Measurements from ENCODE around the gene SVEP1. TPM values are rescaled to one million over a fixed set of nuclear protein-coding genes. Genes with fewer than 3 reads are reported as not detected.

Gene SVEP1
- 1 to 10 TPM; 4.0 to 6.8 (median 5.8) TPM for total RNA-seq (2021; fragmentation: NEBNext Ultra II Directional; extraction: Animal tissue kit (Norgen Biotek cat#: 25700))
- long read RNA-seq, partial matches to known transcripts = 4 of 5 reads
- long read RNA-seq, other reads (novel, unspliced or antisense) = 0 of 5 reads

- Mint-ChIP-seq H3K36me3 (ENCODE audit: low read depth) (no peaks in the 10 kb centered on the region), H3K4me3 (peak within 1 kb of the TSS; percentile 93), H3K27ac (peak within 1 kb of the TSS; percentile 80), H3K27me3 (ENCODE audit: insufficient read depth) (peaks cover 9% of the 10 kb centered on the region), H3K4me1 (ENCODE audit: low read depth) (peaks cover 66% of the 10 kb centered on the region), H3K9me3 (no peaks in the 10 kb centered on the region)
- peak; percentile 25 for DNase-seq
- TF ChIP-seq CTCF (IDR thresholded peaks at IDR 0.05) = no peak
Measured at GRCh38 chr9:110579034-110579861, at the start of gene SVEP1. TSS of gene SVEP1 (minus strand) at chr9:110579741. CDS start at chr9:110579543, 198 bp downstream.

GRCh38 chr9:110626101-110626829 is 46.7 kb upstream of the SVEP1 start:
- H3K36me3 Mint-ChIP-seq (ENCODE audit: low read depth) = no peaks in the 10 kb centered on the region
- no peaks in the 10 kb centered on the region for H3K27me3 Mint-ChIP-seq (ENCODE audit: insufficient read depth)
- no peaks in the 10 kb centered on the region; the same call in 1 of the 2 replicates for H3K9me3 Mint-ChIP-seq
- no peak for TF ChIP-seq CTCF (IDR thresholded peaks at IDR 0.05)
- peaks cover 31% of the 10 kb centered on the region for H3K4me1 Mint-ChIP-seq (ENCODE audit: low read depth)
- peak overlapping the region; percentile 41 for H3K4me3 Mint-ChIP-seq
- H3K27ac Mint-ChIP-seq = peak overlapping the region; percentile 85
- peak; percentile 82 for DNase-seq

- Mint-ChIP-seq H3K4me1 (ENCODE audit: low read depth) (peaks cover 49% of the 10 kb centered on the region), H3K27me3 (ENCODE audit: insufficient read depth) (no peaks in the 10 kb centered on the region; the same call in 1 of the 2 replicates), H3K36me3 (ENCODE audit: low read depth) (no peaks in the 10 kb centered on the region), H3K27ac (no peak overlapping the region), H3K4me3 (no peak overlapping the region), H3K9me3 (no peaks in the 10 kb centered on the region)
- peak; percentile 90 for TF ChIP-seq CTCF (IDR thresholded peaks at IDR 0.05)
- DNase-seq = peak; percentile 50
Measured at GRCh38 chr9:110623462-110624025, 44.0 kb upstream of the SVEP1 start.

GRCh38 chr9:110622368-110622767 is 42.8 kb upstream of the SVEP1 start:
- H3K9me3 Mint-ChIP-seq = no peaks in the 10 kb centered on the region
- H3K4me3 Mint-ChIP-seq = no peak overlapping the region
- peaks cover 40% of the 10 kb centered on the region for H3K4me1 Mint-ChIP-seq (ENCODE audit: low read depth)
- no peak for TF ChIP-seq CTCF (IDR thresholded peaks at IDR 0.05)
- no peak overlapping the region for H3K27ac Mint-ChIP-seq
- H3K36me3 Mint-ChIP-seq (ENCODE audit: low read depth) = no peaks in the 10 kb centered on the region
- H3K27me3 Mint-ChIP-seq (ENCODE audit: insufficient read depth) = no peaks in the 10 kb centered on the region; the same call in 1 of the 2 replicates
- DNase-seq = no peak

GRCh38 chr9:110620726-110621125 is 41.2 kb upstream of the SVEP1 start:
- H3K36me3 Mint-ChIP-seq (ENCODE audit: low read depth) = no peaks in the 10 kb centered on the region
- H3K4me1 Mint-ChIP-seq (ENCODE audit: low read depth) = peaks cover 31% of the 10 kb centered on the region
- no peak for TF ChIP-seq CTCF (IDR thresholded peaks at IDR 0.05)
- H3K9me3 Mint-ChIP-seq = no peaks in the 10 kb centered on the region
- H3K4me3 Mint-ChIP-seq = no peak overlapping the region
- H3K27me3 Mint-ChIP-seq (ENCODE audit: insufficient read depth) = no peaks in the 10 kb centered on the region; the same call in 1 of the 2 replicates
- DNase-seq = no peak
- H3K27ac Mint-ChIP-seq = no peak overlapping the region

Data from HFFc6 (cell line).